Dermis microvascular lymphatic vessel endothelial cell (primary cell): Measurements from ENCODE around the gene CEACAM6. TPM values are rescaled to one million over a fixed set of nuclear protein-coding genes. Genes with fewer than 3 reads are reported as not detected.
"Not testable (repeated sequence)": the region's sequence is repeated elsewhere in the genome, so short reads cannot be mapped to it uniquely, and the experiment has no call there.

Experiments used
- DNase-seq, 2 donors: peaks; one replicate each; pipeline versions ENCODE4 v3.0.0 to v3.0.0-alpha.2; 2010; ENCODE audit warnings: low read depth in 2 of 2
- total RNA-seq: library from RNA; depleted of rRNA; stranded (reverse); fragments of >200 nt; gene quantifications from 2 replicates; pipeline ENCODE4 v1.2.1, GENCODE V29; 2014

CEACAM6 gene
- not detected in 2 replicates for total RNA-seq

GRCh38 chr19:41755328-41755913, at the start of gene CEACAM6:
Gene CEACAM6 (plus strand): TSS chr19:41755530. CDS start chr19:41755639, 109 bp downstream.
- DNase-seq = no peak

- peak in 1 of 2 donors; percentile 38 for DNase-seq
Observed at GRCh38 chr19:41706741-41707501, 48.4 kb upstream of the CEACAM6 start.

GRCh38 chr19:41707502-41707812, 47.9 kb upstream of the CEACAM6 start:
- DNase-seq = no peak

GRCh38 chr19:41707871-41708371, 47.4 kb upstream of the CEACAM6 start:
- no peak for DNase-seq

- DNase-seq = no peak
Observed at GRCh38 chr19:41708481-41708880, 46.8 kb upstream of the CEACAM6 start, which contains the start of gene CEACAM5. Gene CEACAM5 (plus strand): TSS chr19:41708626. CDS start chr19:41708732, 106 bp downstream.

- not testable (repeated sequence) for DNase-seq
Observed at GRCh38 chr19:41709516-41709915, 45.8 kb upstream of the CEACAM6 start.

GRCh38 chr19:41709951-41710645, 45.2 kb upstream of the CEACAM6 start:
- no peak for DNase-seq

- no peak for DNase-seq
Observed at GRCh38 chr19:41711376-41712261, 43.7 kb upstream of the CEACAM6 start.

GRCh38 chr19:41714598-41714997, 40.7 kb upstream of the CEACAM6 start:
- no peak for DNase-seq

- no peak for DNase-seq
Observed at GRCh38 chr19:41718761-41719160, 36.6 kb upstream of the CEACAM6 start.

- no peak for DNase-seq
Observed at GRCh38 chr19:41720103-41720502, 35.2 kb upstream of the CEACAM6 start.

GRCh38 chr19:41726493-41726892, 28.8 kb upstream of the CEACAM6 start:
- DNase-seq = no peak

- no peak for DNase-seq
Observed at GRCh38 chr19:41734156-41734555, 21.2 kb upstream of the CEACAM6 start.

- no peak for DNase-seq
Observed at GRCh38 chr19:41734585-41734984, 20.7 kb upstream of the CEACAM6 start.

GRCh38 chr19:41735071-41735600, 20.2 kb upstream of the CEACAM6 start:
- DNase-seq = no peak

- no peak for DNase-seq
Observed at GRCh38 chr19:41739361-41739760, 16.0 kb upstream of the CEACAM6 start.

- DNase-seq = no peak
Observed at GRCh38 chr19:41740415-41741243, 14.7 kb upstream of the CEACAM6 start.

- DNase-seq = no peak
Observed at GRCh38 chr19:41741244-41741554, 14.1 kb upstream of the CEACAM6 start.

- no peak for DNase-seq
Observed at GRCh38 chr19:41744850-41745249, 10.5 kb upstream of the CEACAM6 start.

GRCh38 chr19:41745756-41746155, 9.6 kb upstream of the CEACAM6 start:
- no peak for DNase-seq
